Breast epithelium (tissue), 3 donors: ENCODE results near the gene ARHGAP26.

ENCODE experiments used
- CTCF ChIP-seq, 3 donors: fragments of 450-650 bp; IDR thresholded peaks; one replicate each; pipeline ENCODE4 v1.5.1; 2016 to 2017; ENCODE audit warnings: antibody characterized with exemption in 3 of 3, mild to moderate bottlenecking in 3 of 3, moderate library complexity in 3 of 3
- POLR2A ChIP-seq: fragments of 450-650 bp; IDR thresholded peaks from one replicate; pipeline ENCODE4 v1.6.1; 2016; ENCODE audit warnings: antibody characterized with exemption, mild to moderate bottlenecking, moderate library complexity
- POLR2AphosphoS5 ChIP-seq, 3 donors: sonication (generic); formaldehyde crosslinking; IDR thresholded peaks; one replicate each; pipeline ENCODE4 v1.6.1; 2017; ENCODE audit warnings: antibody characterized with exemption in 3 of 3

- no peak for TF ChIP-seq CTCF (IDR thresholded peaks at IDR 0.05)
- TF ChIP-seq POLR2AphosphoS5 (IDR thresholded peaks at IDR 0.05), result no peak
- TF ChIP-seq POLR2A, result no peak
These were observed 60.8 kb downstream of the ARHGAP26 start for GRCh38 chr5:142831009-142831383.
